HG02870 (cell line): ENCODE results near the gene AP3B2.

Experiments used
- ATAC-seq: cut with Tn5 transposase; IDR thresholded peaks from one replicate; pipeline ENCODE4 v1.9.1; 2021; ENCODE audit warnings: mild to moderate bottlenecking, moderate library complexity; ENCODE audit not compliant: unreplicated experiment

Gene AP3B2

DNA sequence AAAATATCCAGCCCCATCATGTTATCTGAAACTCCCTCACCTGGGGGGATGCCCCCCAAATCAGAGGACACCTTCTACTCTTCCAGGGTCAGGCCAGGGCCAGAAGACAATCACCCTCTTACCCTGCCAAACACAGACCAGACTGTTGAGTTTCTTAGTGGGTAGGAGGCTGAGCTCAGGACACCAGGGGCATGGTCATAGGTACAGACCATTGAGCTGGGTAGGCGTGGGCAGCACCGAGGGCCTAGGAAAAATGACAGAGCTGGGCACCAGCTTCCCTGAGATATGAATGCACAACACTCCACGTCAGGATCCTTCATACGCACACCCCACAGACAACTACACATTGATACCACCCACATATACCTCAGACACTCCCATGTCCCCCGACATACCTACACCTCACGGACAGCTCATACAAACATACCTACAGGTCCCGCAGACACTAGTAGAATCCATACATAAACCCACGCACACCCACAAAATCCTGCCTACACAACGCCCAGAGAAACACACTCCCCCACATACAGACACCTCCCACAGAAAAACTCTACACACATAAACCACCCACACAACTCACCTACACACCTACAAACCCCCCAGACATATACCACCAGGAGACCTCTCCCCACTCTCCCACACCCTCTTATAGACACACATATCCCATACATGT, 11.8 kb downstream of the AP3B2 start:
- ATAC-seq = no peak

GRCh38 chr15:82692171-82692570, 17.5 kb downstream of the AP3B2 start:
- ATAC-seq = no peak

DNA sequence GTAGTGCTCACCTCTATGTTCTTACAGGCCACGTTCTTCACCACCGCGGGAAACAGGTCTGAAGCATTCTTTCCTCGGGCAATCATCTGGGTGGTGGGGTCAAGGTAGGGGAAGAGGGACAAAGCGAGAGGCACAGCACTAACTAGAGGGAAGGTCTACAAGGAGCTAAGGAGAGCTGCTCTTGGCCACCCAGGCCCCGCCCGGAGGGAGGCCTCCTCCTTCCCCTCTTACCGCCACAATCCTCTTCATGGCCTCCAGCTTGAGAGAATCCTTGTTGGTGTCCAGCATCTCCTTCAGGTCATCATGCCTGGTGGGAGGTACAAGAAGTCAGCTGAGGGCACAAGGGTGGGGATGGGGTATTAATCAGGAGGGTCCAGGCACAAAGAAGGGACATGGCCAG, 20.5 kb downstream of the AP3B2 start:
- ATAC-seq = no peak

GRCh38 chr15:82688691-82689090, 21.0 kb downstream of the AP3B2 start:
- ATAC-seq = no peak

- ATAC-seq = no peak
Measured at GRCh38 chr15:82681371-82681770, 28.3 kb downstream of the AP3B2 start.

DNA sequence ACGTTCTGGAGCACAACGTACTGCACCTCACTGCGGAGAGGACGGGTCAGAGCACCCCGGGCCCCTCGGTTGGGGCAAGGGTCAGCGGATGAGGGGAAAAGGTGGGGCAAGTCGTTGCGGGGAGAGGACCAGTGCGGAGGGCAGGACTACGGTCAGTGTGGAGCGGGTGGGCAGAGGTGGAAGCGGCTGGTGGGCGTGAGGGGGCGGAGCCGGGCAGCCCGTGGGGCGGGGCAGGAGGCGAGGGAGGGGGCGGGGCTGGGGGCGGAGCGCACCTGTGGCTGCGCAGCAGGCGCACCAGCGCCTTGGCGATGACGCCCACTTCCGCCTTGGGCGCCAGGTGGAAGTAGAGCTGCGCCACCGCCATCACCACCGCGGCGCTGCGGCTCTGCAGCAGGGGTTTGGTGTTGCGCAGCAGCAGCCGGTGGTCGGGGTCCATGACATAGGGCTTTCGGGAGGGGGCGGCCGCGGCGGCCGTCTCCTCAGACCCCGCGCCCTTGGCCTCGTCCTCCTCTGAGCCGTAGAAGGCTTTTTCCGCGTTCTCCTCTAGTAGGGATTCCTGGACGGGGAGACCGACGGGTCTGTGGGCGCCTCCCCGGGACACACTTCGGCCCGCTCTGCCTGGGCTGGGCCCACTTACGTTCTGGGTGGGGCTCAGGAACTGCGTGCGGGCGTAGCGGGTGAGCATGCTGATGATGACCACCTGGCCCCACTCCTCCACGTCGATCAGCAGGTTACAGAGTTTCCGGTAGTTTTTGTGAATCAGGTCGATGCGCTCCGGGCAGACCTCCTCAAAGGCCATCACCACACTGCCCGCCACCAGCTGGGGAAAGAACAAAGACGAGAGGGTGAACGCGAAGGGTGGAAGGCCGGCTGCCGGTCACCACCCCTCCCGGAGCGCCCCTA, 29.2 kb downstream of the AP3B2 start:
- ATAC-seq = peak; percentile 59

- ATAC-seq = no peak
Measured at GRCh38 chr15:82679626-82680199, 30.0 kb downstream of the AP3B2 start.

DNA sequence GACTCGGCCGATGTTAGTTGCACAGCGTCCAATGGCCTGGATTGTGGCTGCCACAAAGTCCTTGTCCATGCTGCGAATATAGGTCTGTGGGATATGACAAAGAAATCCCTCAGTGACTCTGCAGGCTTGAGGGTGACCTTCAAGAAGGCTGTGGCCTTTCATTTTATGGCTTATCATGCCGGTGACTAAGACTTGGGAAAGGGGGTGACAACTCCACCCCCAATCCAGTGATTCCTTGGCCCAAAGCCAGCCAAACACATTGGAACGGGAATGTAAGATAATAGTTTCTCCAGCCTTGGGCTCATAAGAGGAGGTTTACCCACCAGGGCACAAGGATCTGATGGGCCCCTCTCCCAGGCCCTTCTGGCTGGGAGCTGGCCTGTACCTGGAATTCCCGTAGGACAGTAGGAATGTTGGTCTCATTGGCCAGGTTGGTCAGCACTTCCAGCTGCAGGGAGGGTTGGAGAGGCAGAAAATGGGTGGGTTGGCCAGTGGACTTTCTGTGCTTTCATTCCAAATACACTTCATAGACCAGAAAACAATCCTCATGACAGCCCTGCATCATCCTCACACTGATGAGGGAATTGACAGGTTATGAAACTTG, 31.9 kb downstream of the AP3B2 start:
- ATAC-seq = no peak

- ATAC-seq = no peak
Measured at GRCh38 chr15:82674873-82675272, 34.8 kb downstream of the AP3B2 start.

- no peak for ATAC-seq
Measured at GRCh38 chr15:82670699-82671098, 39.0 kb downstream of the AP3B2 start.

- no peak for ATAC-seq
Measured at GRCh38 chr15:82666606-82667005, 43.1 kb downstream of the AP3B2 start.

- no peak for ATAC-seq
Measured at GRCh38 chr15:82664021-82664420, 45.7 kb downstream of the AP3B2 start.

DNA sequence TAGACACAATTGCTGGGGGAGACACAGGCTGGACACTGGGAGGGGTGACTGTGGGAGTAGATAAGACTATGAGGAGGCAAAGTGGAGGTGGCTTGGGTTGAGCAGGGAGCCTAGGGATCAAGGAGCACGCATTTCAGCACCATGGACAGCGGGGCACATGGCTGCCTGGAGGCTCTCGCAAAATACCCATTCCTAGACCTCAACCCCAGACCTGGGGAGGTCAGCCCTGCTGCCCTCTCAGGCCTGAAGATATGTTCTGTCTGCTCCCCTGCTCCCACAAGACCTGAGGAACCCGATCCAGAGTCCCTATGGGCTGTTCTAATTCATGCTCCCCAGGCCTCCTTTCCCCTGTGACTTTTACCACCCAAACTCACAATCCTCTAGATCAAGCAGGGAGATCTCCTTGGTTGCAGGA, 46.5 kb downstream of the AP3B2 start:
- no peak for ATAC-seq

DNA sequence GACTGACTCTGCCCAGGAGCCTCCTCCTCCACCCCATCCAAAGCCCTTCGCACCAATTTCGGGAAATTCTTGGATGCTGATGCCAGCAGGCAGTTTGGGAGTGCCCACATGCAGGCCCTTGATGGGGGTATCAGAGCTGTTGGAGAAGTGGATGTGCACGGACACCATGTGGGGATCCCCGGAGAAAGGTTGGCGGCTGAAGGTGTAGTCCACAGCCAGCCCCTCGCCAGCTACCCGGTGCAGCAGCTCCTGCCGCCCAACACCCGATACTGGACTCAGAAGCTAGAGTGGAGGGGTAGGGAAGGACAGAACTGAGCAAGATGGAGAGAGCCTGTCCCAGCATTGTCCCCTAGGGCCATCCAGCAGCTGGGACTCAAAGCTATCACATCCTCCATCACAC, 47.0 kb downstream of the AP3B2 start:
- no peak for ATAC-seq

DNA sequence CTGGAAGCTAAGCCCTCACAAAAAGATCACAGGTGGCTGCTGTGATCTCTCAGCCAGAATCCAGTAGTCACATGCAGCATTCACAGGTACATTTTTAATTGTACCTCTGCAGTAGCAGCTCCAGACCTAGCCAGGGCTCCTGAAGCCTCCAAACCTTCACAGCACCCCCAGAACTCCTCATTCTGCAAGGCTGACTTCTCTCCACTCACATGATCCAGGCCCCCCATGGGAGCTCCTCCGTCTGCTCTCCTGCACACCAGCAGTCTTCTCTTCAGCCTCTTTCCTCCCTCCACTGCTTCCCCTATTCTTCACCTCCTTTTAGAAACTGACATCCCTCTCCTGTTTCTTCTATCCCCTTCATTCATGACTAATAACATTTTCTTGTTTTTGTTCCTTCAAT, 49.3 kb downstream of the AP3B2 start:
- no peak for ATAC-seq

- no peak for ATAC-seq
Measured at GRCh38 chr15:82656641-82657266, 52.9 kb downstream of the AP3B2 start.

GRCh38 chr15:82655606-82656005, 54.1 kb downstream of the AP3B2 start:
- ATAC-seq = no peak

DNA sequence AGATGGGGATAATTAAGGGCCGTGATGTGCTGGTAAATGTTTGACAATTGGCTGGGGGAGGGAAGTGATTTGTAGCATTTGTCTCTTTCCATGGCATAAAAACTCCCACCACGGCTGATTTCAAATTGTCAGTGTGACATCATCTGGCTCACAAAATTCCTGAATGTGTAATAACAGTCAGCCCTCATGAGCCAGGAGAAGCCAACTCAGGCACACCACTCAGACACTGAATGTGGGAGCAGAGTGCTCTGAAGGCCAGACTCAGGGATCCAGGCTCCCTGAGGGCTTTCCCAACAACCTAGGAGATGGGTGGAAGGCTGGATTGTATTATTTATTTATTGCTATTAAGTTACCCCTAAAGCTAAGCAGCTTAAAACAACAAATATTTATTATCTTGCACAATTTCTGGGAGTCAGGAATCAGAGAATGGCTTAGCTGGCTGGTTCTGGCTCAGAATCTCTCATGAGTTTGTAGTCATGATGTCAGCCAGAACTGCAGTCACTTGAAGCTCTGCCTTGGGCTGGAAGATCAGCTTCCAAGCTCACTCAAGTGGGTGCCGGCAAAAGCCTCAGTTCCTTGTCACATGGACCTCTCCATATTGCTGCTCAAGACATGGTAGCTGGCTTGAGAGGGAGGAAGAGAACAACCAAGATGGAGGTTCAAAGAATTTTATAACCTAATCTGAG, 56.0 kb downstream of the AP3B2 start:
- ATAC-seq = no peak

- no peak for ATAC-seq
Measured at GRCh38 chr15:82651708-82652107, 58.0 kb downstream of the AP3B2 start.

- no peak for ATAC-seq
Measured at GRCh38 chr15:82650046-82650670, 59.5 kb downstream of the AP3B2 start.
